ENCODE results near the gene PTTG1IP.
A peak's percentile ranks its signal among the peaks of the same experiment; 100 is the strongest.

PTTG1IP gene

GRCh38 chr21:44894687-44895302 lies 21.3 kb upstream of the PTTG1IP start:
- DNase-seq = no peak

DNA sequence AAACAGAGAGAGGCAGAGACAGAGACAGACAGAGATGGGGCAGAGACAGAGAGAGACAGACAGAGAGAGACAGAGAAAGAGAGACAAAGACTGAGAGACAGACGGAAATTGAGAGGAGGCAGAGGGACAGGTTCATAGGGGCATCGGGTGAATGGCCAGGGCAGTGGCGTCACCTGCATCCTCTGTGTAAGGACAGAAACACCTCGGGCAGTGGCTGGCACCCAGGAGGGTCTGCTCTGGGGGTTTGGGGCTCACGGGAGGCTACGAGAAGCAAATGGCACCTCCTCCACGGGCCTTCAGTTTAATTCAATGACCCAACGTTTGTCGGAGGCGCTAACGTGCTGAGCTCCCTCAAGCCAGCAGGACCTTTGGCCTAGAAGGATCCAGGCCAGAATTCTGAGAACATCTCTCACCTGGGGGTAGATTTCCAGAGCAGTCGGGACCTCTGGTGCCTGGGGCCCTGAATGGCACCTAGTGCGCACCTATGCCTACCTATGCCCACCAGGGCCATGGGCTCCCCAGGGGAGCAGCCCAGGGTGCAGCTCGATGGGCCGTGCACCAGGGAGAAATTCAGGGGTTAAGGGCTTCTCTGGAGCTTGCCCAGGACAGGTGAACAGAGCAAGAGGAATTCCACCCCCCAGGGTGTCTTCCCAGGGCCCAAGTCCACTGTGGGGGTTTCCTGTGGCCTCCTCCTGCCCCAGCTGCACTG lies 20.6 kb upstream of the PTTG1IP start:
- no peak for DNase-seq

GRCh38 chr21:44893278-44893556 lies 19.7 kb upstream of the PTTG1IP start:
- no peak for DNase-seq

DNA sequence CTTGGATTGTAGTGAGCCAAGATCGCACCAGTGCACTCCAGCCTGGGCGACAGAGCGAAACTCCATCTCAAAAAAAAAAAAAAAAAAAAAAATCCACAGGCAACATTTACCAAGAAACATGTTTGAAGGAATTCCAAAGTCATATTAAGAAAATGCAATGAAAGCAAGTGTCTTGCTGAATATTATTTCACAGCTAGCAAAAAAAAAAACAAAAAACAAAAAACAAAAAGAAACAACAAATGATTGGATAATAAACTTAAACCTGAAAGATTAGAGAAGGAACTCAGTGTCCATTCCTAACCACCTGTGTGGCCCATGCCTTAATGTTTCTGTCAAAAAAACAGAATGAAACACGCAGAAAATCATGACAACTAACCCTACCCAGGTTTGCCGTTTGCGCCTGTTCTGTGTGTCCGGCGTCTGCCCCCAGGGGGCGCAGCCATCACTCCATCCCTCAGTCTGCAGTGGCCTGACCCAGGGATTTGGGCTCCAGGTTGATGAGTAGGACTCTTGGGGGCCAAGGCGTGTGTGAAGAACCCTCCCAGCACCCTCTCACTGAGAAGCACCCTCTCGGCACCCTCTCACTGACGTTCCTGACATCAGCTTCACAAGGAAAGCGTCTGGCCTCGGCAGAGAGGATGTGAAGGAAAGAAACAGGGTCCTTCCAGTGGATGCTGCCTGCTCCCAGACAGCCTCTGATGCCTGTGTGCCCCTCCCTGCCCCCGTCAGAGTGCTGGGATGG lies 19.2 kb upstream of the PTTG1IP start:
- DNase-seq = peak; percentile 83

- DNase-seq = no peak
These were observed 18.6 kb upstream of the PTTG1IP start for GRCh38 chr21:44892095-44892494.

DNA sequence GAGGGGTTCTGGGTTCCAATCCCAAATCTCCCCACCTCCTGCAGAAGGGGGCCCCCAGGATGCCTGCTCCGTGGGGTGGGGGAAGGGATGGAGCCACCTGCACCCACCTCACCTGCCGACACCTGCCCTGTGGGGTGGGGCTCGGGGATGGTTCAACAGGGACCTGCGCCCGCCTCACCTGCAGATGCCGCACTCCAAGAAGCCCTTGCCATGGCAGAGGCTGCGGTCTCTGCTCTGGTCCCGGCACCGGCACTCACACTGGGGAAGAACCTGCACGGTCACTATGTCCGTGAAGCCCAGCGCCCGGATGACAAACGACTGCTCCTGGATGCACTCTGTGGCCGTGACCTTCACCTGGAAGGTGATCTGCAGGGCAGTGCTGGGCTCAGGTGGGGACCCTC lies 18.1 kb upstream of the PTTG1IP start:
- no peak for DNase-seq

DNA sequence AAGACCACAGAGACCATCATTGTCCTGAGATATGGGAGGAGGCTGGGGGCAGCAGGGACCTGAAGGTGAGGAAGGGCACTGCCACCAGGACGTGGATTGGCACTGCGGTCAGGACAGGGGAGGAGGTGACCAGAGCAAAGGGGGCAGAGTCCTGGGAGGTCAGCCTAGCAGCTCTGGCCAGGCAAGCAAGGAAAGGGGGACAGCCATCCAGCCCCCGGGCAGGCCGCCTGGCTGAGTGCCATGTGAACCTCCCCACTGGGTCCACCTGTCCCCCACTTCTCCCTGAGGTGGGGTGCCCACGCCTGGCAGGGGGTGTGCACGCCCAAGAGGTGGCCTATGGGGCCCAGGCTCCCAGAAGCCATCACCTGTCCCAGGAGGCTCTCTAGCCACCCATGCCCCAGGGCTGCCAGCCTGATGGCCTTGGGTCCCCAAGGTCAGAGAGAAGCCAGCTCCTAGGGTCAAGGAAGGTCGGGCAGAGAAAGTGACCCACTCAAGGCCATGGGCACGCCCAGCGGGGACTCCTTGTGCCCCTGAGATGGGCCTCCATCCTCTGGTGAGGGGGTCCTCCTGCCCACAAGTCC lies 17.6 kb upstream of the PTTG1IP start:
- DNase-seq = no peak

DNA sequence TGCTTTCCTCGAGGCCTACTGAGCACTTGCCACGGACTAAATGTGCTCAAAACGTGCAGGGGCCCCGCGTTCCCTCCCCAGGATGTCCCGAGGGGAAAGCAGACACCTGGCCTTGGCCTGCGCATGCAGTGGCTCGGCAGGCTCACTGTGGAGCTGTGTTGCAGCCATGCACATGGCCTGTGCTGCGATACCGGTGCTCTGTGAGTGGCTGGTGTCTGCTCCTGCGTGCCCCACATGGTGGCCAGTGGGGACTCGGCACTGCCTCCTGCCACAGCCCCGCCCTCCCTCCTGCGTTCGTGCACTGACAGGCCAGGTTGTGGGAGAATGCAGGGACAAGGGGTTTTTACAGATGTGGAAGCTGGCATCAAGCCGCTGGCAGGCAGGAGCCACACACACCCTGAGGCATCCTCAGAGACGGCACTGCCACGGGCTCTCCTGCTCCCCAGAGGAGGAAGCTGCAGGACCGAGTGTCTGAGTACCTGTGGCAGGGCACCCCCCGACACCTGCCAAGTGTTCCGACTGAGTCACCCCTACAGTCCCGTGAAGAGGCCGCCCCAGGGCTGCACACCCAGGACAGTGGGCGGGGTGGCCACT lies 16.9 kb upstream of the PTTG1IP start:
- DNase-seq = no peak

DNA sequence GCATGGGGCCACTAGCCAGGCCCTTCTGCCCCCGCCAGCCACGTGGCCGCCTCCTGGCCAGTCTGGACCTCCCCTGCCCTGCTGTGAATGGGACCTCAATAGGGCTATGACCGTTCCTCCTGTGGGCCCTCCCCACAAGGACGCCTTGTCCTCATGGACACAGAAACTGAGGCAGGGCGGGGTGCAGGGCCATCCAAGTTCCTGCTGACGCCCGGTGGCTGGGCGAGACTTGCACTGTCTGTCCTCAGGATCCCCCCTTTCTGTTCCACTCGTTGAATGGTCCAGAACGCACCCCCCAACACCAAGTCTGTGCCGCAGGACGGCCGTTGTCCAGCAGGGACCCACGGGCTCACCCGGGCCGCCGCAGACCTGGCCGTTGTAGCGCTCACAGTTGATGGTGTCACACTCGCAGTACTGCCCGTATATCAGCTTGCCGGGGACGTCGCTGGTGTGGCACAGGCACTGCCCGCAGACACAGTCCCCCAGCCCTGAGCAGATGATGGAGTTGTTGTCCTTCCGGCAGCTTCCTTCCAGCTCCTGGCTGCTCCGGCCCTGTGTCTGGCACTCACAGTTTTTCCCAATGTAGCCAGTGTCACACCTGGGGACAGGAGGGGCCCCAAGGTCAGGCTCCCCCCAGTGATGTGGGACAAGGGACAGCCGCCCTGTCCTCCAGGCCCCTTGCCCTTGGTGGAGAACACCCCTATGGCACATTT lies 16.3 kb upstream of the PTTG1IP start:
- no peak for DNase-seq

GRCh38 chr21:44888581-44889550 lies 15.4 kb upstream of the PTTG1IP start:
- no peak for DNase-seq

GRCh38 chr21:44887807-44888580 lies 14.5 kb upstream of the PTTG1IP start:
- no peak for DNase-seq

- no peak for DNase-seq
These were observed 13.8 kb upstream of the PTTG1IP start for GRCh38 chr21:44887126-44887806.

DNA sequence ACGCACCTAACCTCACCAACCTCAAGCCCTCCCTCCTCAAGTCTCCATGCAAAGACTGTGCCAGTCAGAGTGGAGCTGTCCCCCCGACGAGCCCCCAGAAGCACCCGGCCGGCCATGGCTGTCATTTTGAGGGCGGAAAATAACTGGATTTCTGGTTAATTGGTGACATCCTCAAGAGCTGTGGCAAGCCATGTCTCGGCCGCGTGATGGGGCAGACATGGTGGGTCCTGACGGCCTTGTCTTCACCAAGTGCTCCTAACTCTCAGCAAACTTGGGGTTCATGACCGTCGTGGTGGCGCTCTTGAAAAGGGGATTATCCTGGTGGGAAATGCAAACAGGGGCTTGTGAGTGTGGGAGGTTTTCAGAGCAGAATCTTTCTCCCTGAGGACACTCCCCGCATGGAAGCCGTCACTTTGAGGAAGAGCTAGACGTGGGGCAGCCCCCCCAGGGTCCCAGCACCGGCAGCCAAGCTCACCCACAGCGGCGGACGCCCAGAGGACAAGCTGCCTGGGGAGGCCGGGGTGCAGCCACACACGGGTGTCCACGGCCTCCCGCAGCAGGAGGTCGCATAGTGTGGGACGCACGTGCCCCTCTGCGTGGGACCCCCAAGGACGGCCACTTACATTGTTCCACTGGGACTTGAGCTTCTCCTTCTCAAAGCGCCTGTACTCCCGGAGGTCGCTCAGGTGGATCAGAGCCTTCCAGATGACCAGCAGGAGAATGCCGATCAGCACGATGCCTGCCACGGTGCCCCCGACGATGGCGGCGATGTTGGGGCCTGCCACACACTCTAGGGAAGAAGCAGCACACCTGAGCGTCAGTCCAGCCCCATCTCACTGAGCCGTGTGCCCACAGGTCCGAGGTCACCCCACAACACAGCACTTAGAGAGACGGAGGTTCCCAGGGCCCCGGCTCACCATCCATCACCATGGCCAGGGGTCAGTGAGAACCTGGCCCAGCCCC lies 12.9 kb upstream of the PTTG1IP start:
- no peak for DNase-seq

DNA sequence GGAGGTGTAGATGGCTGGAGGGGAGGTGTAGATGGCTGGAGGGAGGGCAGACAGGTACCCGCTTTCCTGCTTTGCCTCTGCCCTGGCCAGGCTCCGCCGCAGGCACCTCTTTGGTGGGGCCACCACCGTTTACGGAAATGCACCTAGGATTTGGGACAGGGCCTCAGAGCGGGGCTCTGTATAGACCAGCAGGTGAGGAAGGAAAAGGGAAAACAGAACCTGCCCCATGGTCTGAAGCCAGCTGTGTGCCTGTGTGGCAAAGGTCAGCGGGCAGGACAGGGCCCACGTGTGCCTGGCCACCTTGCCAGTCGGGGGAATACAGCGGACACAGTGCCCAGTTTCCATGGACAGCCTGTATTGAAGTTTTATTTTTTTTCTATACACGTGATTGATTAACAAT lies 12.1 kb upstream of the PTTG1IP start:
- no peak for DNase-seq

- DNase-seq = no peak
These were observed 10.6 kb upstream of the PTTG1IP start for GRCh38 chr21:44884097-44884496.

DNA sequence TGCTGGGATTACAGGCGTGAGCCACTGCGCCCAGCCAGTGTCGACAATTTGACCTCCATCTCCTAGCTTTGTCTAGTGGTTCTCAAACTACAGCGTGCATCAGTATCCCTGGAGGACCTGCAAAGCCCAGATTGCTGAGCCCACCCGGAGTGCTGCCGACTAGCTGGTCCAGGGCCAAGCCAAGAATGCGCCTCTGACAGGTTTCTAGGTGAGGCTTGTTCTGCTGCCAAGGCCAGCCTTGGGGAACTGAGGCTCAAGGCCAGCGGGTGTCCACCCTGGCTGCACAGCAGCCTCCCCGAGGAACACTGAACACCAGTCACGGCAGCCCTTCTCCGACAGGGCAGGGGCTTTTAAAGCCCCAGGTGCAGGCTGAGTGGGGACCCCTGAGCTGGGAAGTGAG lies 9.8 kb upstream of the PTTG1IP start:
- no peak for DNase-seq

- DNase-seq = no peak
These were observed 7.8 kb upstream of the PTTG1IP start for GRCh38 chr21:44881198-44881872.

DNA sequence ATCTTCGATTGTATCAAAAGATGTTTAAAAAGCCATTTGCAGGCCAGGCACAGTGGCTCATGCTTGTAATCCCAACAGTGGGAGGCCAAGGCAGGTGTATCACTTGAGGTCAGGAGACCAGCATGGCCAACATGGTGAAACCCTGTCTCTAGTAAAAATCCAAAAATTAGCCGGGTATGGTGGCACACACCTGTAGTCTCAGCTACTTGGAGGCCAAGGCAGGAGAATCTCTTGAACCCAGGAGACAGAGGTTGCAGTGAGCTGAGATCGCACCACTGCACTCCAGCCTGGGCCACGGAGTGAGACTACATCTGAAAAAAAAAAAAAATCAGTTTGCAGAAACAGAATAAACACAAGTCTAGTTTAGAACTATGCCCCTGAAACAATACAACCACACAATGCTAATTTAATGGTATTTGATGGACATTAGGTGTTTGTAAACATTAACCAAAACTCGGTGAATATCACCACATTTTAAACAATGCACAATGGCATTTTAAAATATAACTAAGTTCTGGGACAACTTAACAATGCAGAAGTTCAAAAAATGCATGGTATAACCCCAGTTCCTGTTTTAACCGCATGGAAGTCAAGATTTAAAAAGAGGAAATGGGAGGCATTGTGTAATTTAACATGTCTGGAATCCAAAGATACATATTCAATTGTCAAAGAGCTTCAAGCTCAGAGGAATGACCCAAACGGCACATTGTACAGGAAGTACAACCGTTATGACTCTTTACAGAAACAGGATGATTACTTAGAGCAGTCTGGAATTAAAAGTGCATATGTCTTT lies 7.1 kb upstream of the PTTG1IP start:
- DNase-seq = no peak

All from activated CD4-positive, CD25-positive, alpha-beta regulatory T cell treated with anti-CD3 and anti-CD28 coated beads, Interleukin-2, amount 50 U/mL, for 72 hours (primary cell).